NCI-H69 (cell line): Measurements from ENCODE around the gene STK17A.
"Not testable (repeated sequence)": the region's sequence is repeated elsewhere in the genome, so short reads cannot be mapped to it uniquely, and the experiment has no call there.

ENCODE experiments used
- DNase-seq: peaks from one replicate; lab custom pipeline; 2025; lab: John Stamatoyannopoulos, UW

The STK17A gene

DNA sequence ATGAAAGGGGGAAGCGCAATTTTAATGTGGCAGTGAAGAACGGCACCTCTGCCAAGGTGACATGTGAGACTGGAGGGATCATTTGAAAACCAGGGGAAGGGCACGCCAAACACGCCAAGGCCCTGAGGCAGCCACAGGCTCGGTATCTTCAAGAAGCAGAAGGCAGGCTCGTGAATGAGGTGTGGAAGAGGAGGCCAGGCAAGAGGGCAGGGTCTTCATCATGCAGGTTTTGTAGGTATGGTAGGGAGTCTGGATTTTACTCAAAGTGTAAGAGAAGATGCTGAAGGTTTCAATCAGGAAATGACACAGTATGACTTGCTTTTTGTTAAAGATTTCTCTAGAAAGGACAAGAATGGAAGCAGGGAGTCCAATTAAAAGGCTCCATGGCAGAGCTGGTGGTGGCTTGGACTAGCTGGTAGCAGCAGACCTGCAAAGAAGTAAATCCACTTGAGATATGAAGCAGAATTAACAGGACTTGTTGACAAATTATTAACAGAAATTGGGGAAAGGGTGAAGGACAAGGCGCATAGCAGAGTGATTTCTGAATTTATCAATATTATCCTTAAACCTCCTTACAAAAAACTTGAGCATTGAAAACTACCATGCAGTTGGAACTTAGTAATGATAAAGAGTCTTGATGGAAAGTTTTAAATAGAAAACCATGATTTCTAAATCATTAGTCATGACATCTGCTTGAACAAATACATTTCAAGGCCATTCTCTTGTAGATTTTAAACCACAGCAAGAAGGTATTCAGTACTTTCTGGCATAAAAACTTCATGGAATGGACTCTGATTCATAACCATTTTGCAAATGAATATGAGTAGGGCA lies 76.0 kb downstream of the STK17A start:
- DNase-seq = no peak

DNA sequence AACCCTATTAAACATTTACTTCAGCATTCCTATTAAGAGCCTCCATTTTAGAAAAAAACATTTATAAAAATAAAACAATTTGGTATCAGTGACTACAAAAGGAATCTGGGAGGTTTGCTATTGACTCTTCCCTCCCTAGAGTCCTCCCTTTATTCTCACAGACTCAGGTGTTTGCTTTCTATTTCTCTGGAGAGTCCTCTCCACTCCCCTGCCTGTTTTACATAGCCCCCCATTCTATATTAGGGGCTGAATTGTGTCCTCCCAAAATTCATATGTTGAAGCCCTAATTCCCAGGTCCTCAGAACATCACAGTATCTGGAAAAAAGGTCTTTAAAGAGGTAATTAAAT lies 76.6 kb downstream of the STK17A start:
- DNase-seq = peak; percentile 28

DNA sequence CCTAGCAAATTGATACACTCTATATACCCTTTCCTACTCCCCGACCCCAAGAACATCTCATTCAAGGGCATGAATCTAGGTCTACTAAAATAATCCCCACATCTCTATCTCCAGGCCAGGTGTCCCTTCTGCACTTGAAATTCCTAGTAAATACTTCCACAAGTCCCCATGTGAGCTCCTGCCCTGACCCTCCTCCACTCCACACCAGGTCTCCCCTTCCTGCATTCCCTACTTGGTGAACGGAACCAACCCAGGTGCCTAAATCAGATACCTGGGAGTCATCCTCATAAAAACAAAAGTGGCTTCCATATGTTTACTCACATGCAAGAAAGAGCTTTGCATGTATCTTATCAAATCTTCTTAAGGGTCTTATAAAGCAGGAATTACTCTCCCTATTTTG lies 77.2 kb downstream of the STK17A start:
- DNase-seq = no peak

DNA sequence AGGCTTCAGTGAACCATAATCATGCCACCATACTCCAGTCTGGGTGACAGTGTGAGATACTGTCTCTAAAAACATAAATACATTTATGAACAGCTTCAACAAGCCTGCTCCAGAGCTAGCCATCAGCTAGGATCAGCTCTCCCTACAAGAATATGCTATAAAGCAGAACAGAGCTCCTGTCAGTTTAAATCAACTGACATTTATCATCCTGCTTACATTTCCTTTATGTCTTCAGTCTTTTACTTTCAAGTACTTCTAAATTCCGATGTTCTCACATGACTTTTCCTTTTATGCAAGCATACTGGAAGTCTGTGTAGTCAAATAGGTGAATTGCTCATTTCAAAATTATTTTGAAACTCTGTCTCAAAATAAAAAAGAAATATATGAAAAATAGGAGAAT lies 81.8 kb downstream of the STK17A start:
- no peak for DNase-seq

DNA sequence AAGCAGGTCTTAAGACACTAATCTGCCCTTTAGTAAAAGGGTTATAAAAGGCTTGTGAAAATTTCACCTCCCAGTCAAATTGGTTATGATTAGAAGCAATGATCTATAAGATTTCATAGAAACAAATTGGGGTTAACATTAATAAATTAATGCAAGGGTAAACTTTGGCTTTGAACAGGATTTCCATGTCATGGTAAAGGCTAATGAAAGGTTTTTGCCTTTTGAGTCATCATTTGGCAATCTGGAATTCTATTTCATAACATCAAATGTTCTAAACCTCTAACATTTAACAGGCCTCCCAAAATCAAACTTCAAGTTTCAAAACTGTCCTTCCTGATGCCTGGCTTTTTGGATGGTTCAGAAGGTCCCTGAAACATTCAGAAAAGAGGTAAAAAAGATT lies 84.0 kb downstream of the STK17A start:
- DNase-seq = no peak

DNA sequence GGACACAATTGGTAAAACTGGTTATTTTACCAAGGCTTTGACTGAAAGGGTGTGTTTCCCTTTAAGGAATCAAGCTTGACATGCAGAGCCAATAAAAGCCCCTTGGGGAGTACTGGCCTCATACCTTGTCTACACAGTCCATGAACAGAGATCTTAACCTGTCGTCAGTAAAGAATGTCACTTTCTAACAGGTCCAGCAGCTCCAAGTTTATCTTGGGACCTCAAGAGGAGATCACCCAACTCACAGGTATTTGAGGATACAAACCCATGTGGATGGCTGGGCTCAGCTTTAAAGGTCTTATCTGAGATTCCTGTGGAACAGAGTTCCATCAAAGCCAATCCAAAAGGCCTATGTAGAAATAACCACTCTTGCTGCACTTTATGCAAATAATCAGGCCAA lies 85.1 kb downstream of the STK17A start:
- DNase-seq = no peak

DNA sequence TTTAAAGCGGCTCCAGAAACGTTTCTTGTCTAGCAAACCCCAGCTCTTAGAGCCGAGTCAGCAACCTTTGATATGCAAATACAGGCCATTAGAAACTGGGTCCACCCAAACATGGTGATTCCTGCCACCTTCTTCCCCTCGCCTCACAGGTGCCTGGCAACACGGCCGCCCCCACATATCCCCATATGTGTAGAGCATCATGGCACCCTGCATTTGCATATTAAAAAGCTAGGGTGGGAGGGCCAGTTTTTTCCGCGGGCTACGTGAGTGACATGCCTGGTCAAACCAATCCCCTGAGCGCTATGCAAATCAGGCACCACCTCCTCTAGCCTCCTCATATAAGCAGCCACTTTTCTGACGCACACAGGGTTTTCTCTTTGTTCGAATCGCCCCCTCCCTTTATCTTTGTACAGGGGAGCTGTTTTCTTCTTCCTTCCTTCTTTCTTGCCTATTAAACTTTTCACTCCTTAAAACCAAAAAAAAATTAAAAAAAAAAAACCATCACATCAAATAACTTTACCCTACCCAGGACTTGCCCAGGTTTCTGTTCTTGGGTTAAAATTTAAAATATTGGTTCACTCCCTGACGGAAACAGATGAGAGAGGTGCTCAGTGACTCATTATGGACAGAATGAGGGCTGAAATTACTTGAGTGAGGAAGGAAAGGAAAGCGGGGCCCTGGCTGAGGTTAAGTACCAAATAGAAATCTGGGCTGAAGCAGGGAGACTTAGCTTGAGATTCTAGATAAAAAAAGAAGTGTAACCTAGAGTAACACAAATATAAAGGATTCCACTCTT lies 86.6 kb downstream of the STK17A start:
- DNase-seq = no peak

DNA sequence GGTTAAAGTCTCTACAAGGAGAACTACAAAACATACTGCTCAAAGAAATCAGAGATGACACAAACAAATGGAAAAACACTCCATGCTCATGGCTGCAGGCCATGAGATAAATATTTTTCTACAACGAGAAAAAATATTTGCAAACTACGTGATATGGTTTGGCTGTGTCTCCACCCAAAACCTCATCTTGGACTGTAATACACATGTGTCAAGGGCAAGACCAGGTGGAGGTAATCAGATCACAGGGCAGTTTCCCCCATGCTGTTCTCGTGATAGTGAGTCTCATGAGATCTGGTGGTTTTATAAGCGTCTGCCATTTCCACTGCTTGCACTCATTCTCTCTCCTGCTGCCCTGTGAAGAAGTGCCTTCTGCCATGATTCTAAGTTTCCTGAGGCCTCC lies 88.6 kb downstream of the STK17A start:
- DNase-seq = no peak

DNA sequence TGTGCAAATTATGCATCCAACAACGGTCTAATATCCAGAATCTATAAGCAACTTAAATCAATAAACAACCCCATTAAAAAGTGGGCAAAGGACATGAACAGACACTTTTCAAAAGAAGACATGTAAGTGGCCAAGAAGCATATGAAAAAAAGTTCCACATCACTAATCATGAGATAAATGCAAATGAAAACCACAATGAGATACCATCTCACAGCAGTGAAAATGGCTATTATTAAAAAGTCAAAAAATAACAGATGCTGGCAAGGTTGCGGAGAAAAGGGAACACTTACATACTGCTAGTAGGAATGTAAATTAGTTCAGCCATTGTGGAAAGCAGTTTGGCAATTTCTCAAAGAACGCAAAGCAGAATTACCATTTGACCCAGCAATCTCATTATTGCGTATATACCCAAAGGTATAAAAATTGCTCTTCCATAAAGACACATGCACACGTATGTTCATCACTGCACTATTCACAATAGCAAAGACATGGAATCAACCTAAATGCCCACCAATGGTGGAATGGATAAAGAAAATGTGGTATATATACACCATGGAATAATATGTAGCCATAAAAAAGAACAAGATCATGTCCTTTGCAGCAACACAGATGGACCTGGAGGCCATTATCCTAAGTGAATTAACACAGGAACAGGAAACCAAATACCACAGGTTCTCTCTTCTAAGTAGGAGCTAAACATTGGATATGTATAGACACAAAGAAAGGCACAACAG lies 90.5 kb downstream of the STK17A start:
- not testable (repeated sequence) for DNase-seq

DNA sequence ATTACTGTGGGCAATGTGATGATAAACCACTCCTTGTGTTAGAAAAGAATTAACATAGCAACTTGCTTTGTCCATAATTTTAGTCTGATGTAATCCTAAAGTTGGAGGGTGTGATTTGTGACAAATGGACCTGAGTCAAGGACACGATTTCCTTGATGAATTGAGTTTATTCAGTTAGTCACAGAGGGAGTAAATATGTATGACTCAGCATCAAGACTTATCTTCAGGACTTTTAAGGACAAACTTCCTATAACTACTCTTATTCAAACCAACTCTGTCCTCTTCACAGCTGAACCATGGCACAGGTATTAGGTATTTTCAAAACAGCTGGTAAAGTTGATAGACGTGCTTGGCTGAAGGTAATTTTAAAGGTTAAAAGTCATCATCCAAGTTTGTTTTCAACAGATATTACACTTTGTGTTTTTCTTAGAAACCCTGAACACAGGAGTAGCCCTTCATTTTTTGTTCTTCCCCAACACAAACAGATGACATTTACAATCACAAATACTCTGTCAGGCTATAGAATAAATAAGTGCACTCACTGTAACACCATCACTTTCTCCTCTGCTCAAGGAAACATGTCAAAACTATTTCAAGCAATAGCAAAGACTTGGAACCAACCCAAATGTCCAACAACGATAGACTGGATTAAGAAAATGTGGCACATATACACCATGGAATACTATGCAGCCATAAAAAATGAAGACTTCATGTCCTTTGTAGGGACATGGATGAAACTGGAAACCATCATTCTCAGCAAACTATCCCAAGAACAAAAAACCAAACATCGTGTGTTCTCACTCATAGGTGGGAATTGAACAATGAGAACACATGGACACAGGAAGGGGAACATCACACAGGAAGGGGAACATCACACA lies 91.9 kb downstream of the STK17A start:
- no peak for DNase-seq
